ENCODE measurements around the gene ZC2HC1B.

- TF ChIP-seq TAF1 (IDR thresholded peaks at IDR 0.05; ENCODE audit: borderline replicate concordance, insufficient read depth, low read length) (no peak), REST (IDR thresholded peaks at IDR 0.05; ENCODE audit: insufficient read depth in 1 of 2, low read depth in 2 of 2, low read length in 2 of 2) (no peak), POLR2AphosphoS5 (IDR thresholded peaks at IDR 0.05; ENCODE audit: low read depth, low read length) (no peak)
Observed at GRCh38 chr6:143964674-143965081, 100.4 kb downstream of the ZC2HC1B start.

Measured in PFSK-1 (cell line).